Stimulated activated CD4-positive, alpha-beta T cell treated with anti-CD3 and anti-CD28 coated beads, Interleukin-12 subunit alpha, Interleukin-12 subunit beta, amount 100 ng/mL, for 24 hours (primary cell): ENCODE measurements around the gene SPATA31E1.
"Not testable (repeated sequence)": the region's sequence is repeated elsewhere in the genome, so short reads cannot be mapped to it uniquely, and the experiment has no call there.

Experiments used
- DNase-seq, 2 experiments: peaks; one replicate each; pipeline ENCODE4 v3.0.0-alpha.2; 2020; ENCODE audit warnings: low read depth in 2 of 2

Gene SPATA31E1

GRCh38 chr9:87934444-87934843 lies 51.8 kb downstream of the SPATA31E1 start:
- DNase-seq = not testable (repeated sequence)

GRCh38 chr9:87937352-87937751 lies 54.7 kb downstream of the SPATA31E1 start:
- not testable (repeated sequence) for DNase-seq

- not testable (repeated sequence) for DNase-seq
These were observed 55.2 kb downstream of the SPATA31E1 start for GRCh38 chr9:87937918-87938317.

GRCh38 chr9:87938336-87938735 lies 55.7 kb downstream of the SPATA31E1 start:
- not testable (repeated sequence) for DNase-seq
